NCI-H2227 treated with DMSO at 0.1 percent for 48 hours (cell line): ENCODE data around the gene RBX1.

Experiments
- DNase-seq: peaks from one replicate; lab custom pipeline; 2025; lab: John Stamatoyannopoulos, UW

Gene RBX1

GRCh38 chr22:41022470-41023298, 71.5 kb downstream of the RBX1 start:
- DNase-seq = peak; percentile 54
